Measurements from ENCODE around the gene VGLL4.
A peak's percentile ranks its signal among the peaks of the same experiment; 100 is the strongest.

Gene VGLL4

DNA sequence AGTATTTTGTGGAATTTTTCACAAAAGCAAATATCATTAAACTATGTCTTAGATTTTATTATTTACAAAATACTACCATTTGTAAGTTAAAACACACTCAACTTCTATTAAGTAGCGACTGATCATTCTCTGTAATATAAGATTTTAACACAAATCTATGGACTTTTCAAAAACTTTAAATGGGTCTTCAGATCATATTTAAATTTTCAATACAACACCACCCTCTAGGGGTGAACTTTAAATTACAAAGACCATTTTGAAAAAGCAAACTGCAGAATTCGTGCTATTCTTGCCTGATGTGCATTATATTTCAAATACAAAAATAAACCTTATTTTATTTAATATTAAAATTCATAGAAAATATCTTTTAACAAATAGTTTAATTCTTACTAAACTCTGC, 8.2 kb upstream of the VGLL4 start:
- DNase-seq: no peak

DNA sequence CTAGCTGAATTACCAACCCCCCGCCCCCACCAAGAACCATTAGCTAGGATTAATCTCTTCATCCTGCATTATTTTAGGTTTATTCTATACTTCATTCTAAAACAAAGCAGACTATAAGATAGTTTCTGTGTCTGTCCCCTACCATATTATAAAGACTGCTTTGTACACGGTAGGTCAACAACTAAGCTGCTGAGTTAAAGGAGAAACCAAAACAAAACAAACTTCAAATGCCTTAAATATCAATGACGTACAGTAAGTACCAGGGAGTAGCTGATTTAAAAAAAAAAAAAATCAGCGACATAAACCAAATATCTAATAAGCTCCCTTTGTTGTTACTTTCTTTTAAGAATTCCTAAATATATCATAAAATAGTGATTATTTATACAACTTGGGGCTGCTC, 7.8 kb upstream of the VGLL4 start:
- no peak for DNase-seq

DNA sequence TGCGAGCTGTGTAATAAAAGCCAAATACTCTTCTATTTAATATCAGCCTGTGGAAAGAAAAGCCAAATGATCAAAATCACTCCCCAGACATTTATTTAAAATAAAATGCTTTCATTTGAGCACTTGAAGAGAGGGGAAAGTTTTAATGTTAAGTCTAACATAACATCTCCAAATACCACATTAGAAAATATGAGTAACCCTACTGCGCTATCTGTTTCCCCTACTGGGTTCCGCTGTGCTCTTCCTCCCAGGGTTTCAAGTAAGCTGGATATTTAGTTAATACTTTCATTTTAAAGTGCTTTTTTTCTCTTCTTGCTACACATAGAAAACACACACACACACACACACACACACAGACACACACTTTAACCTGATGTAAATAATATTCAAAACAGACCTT, 6.7 kb upstream of the VGLL4 start:
- no peak for DNase-seq

DNA sequence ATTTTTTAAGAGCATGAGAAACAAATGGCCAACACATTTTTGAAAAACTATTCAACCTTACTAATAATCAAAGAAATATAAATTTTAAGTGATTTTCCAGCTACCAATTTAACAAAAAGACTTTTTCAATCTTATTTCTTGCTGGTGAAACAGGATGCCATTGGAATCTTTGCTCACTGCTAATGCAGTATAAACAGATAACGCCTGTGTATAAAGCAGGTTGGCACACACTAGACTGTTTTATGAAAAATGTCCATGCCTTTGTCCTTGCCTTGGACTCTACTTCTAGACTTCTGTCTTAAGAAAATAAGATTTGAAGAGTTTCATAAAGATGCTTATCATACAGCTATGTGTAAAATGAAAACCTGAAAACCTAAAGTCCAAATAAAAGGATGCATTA, 5.0 kb upstream of the VGLL4 start:
- no peak for DNase-seq

DNA sequence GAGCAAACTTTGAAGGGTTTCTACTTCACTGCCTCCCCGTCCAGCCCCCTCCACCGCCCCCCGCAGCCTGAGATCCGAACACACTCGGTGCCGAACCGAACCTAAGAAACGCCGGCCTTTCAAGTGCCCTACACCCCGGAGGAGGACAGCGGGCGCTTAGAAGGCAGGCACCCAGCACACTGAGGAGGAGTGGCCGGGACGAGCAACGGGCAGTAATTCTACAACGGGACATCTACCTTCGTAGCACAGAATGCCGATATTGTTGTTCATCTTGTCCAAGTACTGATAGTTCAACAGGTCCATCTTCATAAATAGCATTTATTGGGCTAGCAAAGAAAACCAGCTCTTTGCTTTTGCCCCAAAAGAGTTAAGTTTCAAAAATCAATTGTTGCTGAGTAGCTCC, 513 bp downstream of the VGLL4 start:
- DNase-seq: peak in 1 of 2 donors; percentile 20

DNA sequence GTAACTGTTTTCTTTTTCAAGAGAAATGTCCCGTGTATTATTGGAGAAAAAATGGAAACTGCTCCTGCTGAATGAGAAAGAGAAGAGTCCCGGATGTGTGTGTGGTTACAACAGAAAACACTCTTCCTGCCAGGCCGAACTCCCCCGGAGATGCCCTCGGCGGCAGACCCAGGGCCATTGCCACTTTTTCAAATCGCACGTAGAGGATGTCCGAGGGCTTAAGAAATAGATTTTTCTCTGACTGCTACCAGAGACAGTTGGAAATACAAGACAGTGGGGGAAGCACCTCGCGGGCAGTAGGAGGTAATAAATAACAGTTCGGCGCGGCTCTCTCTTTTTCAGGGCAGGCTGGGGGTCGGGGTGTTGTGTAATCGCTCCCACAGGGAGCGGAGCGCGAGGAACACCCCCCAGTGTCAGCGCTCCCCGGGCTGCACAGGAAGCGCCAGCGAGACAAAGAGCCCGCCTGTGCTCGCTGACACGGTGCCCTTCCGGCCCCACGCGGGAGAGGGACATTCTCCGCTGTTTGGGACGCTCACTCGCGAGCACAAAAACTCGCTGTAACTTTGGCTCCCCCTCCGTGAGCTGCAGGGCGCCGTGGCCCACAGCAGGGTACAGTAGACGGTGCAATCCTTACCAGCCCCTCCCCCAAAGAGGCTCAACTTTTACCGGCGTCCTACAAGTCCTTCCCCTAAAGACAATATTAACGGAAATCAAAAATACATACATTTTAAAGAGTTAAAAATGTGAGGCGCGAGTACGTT, 1.1 kb downstream of the VGLL4 start:
- peak; percentile 50 to 53 for DNase-seq

DNA sequence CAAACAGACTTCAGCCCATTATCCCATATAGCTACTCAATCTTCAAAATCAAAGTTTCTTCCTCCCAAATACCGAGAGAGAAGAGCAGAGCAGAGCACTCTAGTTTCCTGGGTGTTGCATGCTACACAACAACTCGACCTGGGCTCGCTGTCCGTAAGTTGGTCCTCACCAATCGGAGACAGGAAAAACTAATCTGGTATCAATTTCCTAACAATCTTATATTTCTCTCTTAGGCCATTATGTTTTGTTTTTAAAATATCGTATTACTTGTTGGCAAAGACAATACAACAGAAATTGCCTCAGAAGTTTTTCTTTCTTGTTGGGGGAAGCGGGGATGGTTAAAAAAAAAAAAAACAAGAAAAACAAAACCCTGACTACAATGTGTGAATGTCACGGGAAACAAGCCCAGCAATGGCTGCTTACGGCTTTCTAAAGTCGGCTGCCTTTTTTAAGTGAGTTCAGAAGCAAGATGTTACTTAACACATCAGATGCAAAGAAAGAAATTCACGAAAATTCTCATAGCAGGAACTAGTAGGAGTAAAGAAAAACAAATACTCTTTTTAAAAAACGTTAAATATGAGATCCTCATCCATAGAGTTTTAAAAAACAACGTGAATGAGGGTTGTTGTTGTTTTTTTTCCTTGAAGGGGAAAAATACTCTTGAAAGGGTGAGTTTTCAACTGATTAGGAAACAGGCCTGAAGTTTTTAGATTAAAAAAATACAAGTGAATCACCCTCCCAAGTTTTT, 1.9 kb downstream of the VGLL4 start:
- DNase-seq: no peak

DNA sequence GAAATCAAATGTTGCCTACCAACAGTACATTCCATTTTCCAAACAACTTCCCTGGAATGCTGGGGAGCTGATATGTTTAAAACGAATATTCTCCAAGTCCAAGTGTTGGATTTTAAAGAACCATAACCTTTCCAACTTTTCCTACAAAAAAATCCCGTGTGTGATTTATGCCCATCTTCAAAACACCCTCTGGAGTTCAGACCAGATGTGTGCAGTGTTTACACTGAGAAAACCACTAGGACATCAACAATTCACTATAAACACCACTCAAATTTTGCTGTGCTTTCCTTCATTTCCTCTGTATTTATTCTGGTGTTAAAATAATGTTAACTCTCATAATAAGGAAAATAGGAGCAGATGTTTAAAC, 2.4 kb downstream of the VGLL4 start:
- DNase-seq: no peak

DNA sequence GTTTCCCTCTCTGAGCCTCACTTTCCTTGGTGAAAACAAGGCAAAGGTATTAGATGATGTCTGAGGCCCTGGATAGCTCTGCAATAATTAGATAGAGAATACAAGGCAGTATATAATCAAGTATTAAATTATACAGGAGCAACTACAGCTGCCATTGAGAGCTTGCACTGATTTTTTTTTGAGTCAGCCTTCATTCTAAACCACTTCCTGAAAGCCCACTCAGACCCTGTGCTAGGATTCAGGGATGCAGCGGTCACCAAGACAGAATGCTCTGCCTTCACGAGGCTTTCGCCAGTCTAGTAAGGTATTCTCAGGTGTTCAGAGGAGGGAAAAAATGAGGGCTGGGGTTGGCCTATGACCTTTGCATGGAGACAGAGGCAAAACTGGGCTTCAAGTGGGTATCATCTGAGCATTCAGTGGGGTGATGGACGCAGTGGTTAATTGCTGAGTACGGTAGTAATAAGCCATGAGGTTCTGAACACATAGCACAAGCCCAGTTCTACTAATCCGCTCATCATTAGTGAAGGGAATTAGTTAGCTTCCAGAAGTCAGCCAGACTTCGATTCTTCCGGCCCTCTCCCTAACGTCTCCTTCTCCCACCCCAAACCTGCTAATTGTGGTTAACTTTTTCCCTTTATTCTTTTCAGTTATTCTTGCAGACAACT, 3.6 kb downstream of the VGLL4 start:
- no peak for DNase-seq

DNA sequence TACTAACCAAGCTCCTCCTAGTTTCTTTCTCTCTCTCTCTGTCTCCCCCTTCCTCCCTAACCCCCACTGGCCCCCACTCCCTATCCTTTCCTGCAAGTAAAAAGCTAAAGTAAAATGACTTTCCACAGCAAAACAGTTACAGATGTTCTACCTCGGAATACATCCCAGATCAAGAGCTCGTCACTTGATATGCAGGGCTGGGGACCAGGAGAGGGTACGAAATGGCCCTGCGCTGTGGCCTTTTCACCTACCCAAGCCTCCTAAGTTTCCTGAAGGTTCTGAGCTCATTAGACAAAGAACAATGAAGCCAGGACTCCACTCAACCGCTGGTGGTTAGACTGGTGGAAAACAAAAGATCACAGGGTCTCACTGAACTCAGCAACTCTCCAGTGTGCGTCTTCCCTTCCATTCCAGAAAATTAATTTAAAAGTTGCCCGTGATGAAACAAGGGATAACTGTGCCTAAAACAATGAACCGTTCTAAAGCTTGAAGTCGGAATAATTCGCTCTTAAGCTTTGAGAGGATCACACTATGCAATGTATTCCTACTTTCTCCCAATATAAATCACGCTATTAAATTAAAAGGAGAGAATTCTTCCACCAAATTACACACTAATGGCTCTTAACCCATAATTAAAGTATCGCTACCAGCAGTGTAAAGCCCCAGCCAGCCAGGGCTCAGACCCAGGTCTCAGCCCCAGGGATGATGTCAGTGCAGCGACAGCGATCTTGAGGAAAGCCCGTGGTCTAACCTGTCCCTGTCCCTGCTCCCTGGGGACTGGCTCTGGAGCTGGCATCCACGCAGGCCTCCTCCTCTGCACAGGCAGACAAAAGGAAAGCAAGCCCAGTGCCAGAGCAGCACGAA, 5.0 kb downstream of the VGLL4 start:
- no peak for DNase-seq

DNA sequence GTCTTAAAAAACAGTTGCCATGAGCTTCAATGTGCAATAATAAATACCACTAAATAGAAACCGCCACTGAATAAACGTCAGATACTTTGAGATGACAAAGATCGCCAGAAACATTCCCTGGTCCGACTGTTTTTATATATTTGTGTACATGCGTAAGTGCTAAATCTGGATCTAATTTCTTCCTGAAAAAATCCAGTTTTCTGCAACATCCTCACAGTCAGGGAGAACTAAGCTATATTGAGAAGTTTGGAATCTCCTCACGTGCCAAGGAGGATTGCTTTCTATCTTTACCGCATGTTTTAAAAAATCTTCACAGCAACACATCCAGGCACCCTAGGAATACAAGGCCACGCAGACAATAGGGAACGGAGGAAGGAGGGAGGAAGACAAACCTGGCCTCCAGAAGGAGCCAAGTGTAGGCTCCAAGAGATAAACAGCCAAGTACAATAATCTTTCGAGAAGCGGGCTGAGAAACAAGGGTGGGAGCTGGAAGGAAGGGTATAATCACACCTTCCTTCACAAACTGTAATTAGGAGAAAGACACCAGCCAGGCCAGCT, 5.7 kb downstream of the VGLL4 start:
- DNase-seq: no peak

DNA sequence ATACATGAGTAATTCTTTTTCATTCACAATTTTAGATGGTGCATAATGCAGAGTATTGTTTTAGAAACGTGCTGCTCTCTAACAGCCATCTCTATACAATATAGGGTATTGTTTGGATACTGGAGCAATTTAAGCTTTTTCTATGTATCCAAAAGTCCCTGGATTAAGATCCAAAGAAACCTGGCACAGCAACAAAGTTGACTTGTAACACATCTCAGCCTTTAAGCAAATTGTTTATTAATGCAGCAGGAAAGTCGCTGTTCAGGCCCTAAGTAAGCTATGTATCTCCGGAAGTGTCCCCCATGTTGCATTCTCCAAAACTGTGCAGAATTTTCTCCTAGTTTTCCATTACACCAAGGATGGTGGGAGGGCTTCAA, 7.3 kb downstream of the VGLL4 start:
- DNase-seq: no peak

DNA sequence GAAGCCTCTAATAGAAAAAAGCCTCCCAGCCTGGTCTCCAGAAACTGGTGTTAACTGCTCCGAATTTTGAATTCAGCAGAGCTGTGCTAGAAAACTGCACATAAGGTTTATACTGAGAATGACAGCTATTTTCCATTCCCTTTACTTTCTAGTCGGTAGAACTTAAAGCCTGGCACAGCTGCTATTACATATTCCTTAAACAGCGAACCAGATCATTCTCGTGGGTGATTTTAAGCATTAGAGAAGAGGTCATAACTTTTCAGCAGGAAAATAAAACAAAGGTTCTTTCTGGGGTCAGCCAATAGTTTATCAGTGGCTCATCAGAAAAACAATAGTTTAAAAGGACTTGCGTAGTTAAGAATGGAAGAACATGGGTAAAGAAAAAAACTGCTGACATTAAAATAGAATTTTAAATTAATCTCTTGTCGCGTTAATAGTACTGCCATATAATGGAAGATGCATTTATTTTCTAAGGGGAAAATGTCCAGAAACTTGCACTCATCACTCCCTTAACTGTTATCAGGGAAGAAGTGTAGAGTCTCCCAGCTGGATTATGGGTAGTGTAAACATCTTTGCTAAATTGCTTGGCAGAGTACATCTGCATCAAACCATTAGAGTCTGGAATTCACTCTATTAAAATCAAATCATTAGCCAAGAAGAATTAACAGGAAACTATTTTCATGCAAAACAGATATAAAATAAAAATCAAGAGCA, 7.9 kb downstream of the VGLL4 start:
- DNase-seq: no peak

DNA sequence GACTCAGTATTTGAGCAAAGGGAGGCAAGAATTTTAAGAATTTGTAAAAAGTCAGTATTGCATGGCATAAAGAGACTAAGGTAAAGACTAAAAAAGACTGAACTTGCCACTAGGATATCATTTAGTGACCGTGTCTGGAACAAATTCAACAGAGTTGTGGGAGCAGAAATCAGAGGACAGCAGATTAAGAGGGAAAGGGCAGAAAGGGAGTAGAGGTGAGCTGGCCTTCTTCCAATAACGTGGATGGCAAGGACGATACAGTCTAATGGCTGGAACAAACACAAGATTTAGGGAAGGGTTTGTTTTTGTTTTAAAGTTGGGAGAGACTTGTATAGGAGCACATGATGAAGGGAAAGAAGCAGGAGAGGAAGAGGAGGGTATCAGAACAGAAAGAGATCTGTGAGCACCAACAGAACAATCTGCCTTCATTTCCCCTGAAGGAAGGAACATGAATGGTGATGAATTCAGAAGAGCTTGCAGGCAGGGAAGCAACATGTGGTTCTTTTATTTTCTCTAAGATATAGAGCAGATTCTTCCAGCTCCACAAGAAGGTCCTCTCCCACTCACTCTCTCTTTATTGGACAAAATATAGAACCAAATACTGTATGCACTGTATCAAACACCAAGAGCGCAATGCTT, 8.6 kb downstream of the VGLL4 start:
- no peak for DNase-seq

DNA sequence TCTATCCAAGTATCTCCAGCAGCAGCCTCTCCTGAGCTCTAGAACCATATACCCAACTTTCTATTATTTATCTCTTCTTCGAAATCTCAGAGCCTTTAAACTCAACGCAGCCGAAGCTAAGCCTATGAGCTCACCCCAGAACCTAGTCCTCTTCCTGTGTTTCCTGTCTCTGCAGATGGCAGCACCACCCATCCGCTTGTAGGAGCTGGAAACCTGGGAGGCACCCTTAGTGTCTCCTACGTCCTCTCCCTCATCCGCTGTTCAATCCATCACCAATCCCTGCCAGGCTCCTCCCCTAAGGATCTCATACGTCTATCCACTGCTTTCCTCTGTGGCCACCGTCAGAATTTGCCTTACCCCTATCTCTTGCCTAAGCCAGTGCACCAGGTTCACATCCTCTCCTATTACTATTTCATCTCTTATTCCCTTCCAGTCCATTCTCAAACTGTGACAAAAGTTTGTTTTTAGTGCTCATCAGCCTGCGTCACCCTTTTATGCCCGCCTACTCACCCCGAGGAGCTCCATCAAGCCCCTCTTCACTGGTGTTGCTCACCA, 9.6 kb downstream of the VGLL4 start:
- DNase-seq: no peak

DNA sequence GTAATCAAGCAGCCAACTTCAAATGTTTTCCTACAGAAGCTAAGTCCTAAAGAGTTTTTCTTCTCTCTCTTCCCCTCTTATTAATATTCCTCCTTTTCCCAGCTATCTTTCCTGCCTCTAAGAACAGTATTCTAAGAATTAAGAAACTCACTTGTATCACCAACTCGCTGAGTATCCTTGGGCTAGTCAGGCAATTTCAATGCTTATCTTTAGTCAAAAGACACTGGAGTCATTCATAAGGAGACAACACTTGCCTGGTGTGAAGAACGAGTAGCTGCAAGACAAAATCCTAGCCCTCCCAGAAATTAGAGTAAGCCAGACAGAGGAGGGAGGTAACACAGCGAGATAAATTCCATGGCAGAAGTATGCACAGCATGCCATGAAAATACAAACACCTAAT, 10.7 kb downstream of the VGLL4 start:
- no peak for DNase-seq

DNA sequence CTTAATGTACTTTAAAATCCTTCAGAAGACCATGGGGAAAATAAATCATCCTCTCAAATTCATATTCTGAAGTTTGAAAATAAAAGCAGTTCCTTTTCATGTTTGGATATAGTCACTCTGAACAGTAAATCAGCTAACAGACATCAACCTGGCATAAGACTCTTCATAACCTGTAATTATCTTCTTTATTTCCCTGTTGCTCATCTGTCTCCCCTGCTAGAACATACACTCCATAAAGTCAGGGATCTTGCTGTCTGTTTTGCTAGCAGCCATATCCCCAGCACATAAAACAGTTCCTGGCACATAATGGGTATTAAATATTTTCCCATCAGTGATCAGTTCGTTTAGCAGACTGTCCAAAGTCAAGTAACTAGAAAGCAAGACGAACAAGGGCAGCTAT, 11.2 kb downstream of the VGLL4 start:
- no peak for DNase-seq

DNA sequence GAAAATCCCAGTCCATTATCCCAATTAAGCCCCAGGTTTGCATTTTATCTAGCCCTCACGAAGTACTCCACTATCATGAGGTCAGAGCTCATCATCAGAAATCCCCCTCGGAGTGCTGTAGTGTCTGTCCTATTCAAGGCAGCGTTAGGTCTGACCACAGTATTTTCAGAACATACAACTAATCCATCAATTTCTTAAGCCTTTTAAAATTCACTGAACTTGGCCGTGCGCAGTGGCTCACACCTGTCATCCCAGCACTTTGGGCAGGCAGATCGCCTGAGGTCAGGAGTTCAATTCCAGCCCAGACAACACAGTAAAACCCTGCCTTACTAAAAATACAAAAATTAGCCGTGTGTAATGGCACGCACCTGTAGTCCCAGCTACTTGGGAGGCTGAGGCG, 11.9 kb downstream of the VGLL4 start:
- DNase-seq: no peak

DNA sequence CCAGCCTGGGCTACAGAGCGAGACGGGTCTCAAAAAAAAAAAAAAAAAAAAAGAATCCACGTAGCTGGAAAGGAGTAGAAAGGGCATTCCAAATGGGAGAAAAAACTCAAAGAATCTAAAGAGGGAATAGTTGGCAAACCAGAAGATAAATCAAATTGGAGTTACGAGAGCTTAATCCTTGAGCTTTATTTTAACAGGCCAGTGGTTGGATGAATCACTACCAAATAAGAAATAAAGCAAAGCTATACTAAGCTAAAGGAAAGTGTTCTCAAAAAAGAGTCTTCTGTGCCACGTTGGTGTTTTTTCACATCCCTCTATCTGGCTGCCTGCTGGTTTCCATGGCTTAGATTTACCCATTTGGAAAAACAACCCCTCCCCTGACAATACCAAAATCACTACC, 14.0 kb downstream of the VGLL4 start:
- no peak for DNase-seq

DNA sequence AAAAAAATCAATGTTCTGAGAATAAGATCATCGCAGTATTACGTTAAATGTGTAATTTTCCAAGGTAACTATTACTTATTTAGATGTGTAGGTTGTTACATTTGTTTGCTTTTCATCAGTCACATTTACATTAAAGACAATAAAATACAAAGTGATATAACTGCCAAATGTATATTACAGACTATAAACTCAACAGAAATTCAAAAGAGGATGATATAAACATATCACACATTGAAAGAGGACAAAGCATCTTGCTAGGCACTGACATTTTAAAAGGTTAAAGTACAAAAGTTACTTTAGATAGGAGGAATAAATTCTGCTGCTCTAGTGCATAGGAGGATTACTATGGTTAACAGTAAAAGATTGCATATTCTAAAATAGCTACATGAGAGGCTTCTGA, 16.1 kb downstream of the VGLL4 start:
- DNase-seq: no peak

DNA sequence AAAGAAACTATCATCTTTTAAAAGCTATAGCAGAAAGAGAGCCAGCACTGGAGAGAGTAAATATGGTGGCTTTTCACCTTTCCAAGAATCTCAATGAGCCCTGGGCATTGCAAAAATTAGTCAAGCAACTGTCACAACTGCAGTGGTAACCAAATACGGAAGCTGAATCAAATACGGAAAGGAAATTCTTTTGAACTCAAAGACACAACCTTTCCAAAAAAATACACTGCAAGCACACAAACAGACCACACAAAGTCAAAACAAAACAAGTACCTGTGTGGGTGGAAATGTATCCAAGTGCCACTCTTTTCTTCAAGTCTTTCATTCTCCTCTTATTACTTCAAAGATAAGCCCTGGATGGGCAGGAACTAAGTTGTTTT, 17.6 kb downstream of the VGLL4 start:
- peak in 1 of 2 donors; percentile 16 for DNase-seq

Data from activated CD4-positive, alpha-beta T cell treated with anti-CD3 and anti-CD28 coated beads for 4 hours (primary cell).